HPDE6-E6E7 (cell line): ENCODE measurements around the gene TUNAR.

Experiments
- DNase-seq: peaks from one replicate; pipeline ENCODE4 v3.0.0; 2011; ENCODE audit warnings: missing footprints; ENCODE audit errors: extremely low spot score

Gene TUNAR

DNA sequence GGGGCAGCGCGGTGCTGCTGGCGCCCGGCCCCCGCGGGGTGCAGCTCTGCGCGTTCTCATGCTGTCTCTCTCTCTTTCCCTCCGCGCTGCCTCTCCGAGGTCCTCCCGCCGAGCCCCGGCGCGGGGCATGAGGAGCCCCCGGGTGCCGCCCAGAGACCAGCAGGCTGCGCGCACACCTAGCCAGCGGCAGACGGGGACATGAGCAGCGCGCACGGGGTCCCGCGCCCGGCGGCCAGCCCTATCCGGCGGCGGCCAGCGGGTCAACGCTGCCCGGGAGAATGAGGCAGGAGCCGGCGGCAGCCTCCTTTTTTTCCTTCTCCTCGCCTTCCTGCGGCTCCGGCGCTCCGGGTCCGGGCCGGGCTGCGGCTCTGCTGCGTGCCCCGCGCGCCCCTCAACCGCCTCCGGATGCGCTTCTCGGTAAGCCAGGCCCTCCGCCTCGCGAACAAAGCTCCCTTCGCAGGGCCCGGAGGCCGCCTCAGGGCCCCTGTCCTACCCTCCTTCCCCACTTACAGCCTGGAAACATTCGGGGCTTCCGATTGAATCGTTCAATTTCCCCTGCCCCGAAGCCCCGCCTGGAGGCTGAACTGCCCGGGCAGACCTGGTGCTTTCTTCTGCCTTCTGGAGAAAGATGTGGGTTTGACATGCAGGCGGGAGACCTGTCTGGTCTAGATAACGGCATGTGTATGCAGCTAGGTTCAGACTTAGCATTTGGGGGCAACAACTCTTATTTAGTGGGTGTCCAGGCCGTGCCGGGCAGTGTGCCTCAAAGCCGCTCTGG lies at the start of gene TUNAR:
TUNAR (plus strand) TSS at position 72 of the 778 bp plus-strand sequence.
- DNase-seq = no peak

DNA sequence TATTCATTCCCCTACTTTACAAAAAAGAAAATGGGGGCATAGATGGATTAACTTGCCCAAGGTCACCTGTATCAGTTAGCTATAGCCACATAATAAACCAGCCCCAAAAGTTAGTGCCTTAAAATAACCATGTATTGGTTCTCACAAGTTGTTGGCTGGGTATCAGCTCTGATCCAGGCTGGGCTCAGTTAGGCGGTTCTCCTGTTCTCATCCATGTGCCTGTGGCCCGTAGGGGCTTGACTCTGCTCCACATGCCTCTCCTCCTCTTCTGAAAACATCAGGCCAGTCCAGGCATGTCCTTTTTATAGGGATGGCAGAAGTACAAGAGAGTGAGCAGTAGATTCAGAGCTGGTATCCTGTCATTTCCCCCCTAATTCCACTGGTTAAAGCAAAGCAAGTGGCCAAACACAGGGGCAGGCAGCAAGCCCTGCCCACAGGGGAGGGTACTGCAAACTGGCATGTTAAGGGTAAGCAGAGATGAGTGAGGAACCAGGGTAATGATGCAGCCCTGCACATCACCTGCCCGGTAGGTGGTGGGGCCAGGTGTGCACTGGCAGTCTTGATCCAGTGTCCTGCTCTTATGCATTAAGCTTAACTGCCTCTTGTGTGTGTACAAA lies 47.9 kb upstream of the TUNAR start:
- no peak for DNase-seq

DNA sequence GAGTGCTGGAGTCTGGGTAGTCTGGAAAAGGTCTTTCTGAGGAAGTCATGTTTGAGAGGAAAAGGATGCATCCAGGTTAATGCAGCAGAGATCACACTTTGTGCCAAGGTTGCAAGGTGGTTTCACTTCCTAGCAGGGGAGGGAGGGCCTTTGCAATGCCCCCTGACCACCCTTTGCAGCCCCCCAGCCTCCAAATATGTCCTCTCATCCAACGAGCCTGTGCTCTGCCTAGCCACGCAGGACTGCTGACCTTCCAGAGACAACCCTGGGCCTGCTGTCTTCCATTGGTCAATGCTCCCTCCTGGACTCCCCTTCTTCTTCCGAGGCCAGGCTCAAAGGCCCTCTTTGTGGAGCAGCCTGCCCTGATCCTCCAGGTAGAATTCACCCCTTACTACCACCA lies 47.3 kb upstream of the TUNAR start:
- DNase-seq = no peak

DNA sequence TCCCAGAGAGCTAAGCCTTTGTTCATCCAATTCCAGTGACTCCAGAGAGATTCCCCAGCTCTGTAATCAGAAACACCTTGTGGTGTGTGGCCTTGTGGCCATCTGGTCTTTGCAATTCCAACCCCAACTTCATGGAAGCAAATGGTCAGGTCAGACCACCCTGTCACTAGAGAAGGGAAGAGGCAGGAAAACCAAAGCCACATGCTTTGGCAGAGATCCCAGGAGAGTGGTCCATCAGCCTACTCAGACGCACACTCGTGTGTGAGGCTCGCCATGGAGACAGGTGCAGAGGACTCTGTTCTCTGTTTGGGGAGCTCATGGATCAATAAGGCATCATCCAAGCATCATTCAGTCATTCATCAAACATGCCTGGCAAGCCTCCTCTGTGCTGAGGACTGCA lies 46.2 kb upstream of the TUNAR start:
- DNase-seq = no peak

DNA sequence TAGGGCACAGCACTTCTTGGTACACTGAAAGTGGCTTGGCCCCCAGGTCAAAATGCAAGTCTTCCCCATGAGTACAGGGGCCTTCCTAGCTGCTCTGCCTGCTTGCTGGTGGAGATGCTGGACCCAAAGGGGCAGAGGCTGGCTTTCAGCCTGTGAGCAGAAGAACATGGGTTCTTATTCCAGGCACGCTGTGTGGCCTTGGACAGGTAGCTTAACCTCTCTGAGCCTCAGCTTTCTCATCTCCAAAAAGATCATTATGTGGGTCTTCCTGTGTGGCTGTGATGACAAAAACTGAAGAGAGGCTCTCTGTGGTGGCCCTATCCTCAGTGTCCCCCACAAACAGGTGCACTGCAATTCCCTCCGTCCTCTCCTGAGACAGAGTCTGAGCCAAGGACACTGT lies 45.6 kb upstream of the TUNAR start:
- DNase-seq = no peak

DNA sequence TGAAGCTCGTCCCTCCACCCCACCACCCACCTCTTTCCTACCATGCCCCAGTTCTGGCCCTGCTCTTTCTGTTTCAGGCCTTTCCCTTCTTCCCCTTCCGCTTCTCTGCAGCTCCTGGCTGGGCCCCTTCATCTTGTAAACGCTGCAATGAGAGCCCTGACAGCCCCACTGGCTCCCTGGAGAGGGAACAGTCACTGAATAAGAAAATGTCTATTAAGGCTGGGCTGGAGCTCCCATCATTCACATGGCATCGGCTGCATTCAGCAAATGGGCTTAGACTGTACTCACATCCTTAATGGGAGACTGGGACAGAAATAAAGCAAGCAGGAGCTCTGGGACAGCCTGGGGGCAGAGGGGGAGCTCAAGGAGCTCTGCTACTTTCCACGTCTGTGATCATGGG lies 45.2 kb upstream of the TUNAR start:
- no peak for DNase-seq

DNA sequence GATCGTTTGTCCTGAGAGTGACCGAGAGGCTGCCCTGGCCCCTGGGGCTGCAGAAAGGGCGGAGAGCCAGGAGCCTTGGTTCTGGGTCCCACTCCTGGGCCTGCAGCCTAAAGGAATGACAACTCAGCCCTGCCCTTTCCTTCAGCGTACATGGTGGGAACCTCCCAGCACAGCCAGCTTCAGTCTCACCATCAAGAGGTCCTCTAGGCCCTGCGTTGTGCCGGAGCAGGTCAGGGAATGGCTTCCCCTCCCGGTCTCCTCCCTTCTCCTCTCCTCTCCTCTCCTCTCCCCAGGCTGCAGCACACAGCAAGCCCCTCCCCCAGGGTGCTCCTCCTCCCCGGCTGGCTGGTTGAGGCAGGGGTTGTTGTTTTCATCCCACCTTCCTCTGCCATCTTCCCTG lies 44.6 kb upstream of the TUNAR start:
- no peak for DNase-seq

DNA sequence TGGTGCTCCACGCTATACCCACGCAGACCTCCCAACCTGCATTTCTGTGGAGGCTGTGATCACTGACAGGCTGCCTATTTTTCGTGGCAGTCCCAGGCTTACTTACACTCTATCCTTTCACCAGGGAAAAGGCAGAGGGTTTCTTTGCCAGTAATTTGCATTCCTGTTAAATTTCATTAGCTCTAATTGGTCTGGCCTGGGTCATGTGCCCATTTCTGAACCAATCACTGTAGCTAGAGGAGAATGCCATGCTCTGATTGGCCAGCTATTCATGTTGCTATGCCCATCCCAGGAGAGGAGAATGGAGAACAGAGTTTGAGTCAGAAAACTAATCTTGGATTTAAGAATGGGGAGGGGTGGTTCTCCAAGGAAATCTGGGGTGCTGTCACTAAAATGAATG lies 43.2 kb upstream of the TUNAR start:
- DNase-seq = no peak

DNA sequence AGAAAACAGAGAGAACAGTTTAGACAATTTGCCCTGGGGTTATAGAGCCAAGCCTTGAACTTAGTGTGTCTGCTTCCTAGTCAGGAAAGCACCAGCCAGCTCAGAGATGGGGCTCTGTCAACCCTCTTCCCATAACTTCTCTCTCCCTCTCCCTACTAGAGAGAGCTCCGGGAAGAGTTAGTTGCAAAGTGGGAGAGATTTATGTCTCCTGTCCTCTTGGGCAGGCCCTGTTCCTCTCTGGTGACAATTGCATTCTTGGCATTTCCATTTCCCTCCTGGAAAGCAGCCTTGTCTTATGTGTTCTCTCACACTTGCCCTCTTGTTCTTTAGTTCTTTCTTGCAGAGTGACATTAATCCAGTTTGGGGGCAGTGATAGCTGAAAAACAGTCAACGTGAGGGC lies 42.1 kb upstream of the TUNAR start:
- no peak for DNase-seq

DNA sequence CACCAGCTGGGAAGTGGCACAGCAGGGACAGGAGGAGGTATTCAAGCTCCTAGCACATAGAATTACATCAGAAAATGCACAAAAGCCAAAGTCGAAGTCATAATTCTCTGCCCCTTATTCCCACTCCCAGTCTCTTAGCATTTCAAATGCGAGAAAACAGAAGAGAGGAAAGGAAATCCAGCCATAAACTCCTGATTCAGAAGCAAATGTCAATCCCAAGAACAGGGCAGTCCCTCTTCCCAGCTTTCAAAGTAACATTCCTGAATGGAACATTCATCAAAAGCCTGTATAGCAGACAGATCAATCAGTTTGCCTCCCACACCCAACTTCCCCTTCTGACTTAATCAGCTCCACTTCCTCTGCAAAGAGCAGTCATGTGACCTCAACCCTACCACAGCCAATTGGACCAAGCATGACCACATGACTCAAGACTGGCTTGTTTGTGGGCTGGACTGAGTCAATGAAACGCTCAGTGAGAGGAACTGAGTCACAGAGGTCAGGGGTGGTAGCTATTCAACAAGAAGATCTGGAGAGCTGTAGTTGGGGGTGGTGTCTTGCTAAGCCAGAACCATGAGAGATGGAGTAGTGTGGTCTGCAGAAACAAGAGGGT lies 41.4 kb upstream of the TUNAR start:
- DNase-seq = no peak

DNA sequence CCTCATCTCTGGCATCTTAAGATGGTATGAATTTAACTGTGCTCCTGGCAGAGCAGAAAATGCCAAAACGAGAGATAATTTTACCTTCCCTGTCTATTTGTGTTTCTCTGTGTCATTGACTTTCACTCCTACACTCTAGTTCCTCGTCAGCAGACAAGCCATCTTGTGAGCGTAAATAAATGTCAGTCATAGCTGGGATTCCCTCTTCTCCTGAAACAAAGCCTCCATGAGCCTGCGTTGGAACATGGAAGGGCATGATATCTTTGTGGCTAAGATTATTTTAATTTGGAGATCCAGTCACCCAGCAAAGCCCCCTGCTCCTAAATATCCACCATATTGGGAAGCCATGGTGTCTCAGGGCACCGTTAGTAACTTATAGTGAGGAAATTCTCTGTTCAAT lies 37.8 kb upstream of the TUNAR start:
- DNase-seq = no peak

DNA sequence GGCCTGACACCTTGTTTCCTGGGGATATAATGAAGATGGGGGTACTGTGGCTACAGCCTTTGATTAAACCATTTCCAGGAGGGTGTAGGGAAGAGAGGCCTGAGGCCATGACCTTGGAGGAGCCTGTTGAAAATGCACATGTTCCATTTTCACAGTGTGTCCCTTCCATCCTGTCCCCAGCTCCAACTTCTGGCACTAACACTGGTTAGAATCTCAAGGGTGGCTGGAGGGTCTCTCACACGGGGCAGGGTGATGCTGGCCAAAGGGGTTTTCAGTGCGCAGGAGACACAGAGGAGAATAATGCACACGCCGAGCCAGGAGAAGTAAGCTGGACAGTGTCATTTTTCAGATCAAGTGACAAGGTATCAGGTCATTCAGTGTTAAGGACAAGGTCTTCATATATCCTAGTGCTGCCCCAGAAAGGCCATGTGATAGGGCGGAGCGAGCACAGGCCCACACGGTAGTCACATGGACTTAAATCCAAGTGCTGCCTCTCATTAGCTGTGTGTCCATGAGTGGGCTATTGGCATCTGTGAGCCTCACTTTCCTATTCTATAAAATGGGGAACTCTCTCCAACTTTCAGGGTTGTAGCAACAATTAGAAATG lies 36.4 kb upstream of the TUNAR start:
- no peak for DNase-seq

DNA sequence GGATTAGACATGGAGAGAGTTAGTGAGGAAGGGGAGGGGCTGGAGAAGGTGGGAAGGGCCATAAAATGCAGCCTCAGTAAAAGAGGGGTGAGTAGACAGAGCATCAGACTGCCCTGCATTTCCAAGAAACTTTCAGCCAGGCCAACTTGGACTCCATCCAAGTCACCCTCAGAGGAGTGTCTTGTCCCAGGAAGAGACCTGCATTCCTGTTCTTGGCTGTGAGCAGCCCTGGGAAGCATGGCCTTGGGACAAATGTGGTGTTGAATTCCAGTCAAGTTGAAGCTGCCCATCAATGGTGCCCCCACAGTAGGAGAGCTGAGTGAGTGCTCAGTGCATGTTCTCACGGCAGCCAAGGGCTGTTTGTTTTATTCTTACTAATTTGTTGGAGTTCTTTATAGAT lies 35.0 kb upstream of the TUNAR start:
- DNase-seq = no peak

DNA sequence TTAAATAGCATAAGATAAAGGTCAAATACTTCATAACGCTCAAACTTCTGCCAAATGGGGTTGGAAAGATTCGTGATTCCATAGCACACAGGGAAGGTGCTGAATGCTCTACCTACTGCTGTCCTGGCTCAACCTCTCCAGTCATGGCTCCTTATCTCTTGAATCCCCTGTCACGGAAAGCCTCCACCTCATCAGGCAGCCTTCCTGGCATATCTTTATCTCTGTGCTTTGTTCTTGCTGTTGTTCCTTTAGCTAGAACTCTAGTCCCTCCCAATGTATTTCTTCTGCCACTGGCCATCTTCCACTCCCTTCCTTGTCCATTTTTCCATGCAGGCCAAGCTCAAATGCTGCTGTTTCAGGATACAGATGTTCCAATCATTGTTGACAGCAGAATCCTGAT lies 26.9 kb upstream of the TUNAR start:
- no peak for DNase-seq

DNA sequence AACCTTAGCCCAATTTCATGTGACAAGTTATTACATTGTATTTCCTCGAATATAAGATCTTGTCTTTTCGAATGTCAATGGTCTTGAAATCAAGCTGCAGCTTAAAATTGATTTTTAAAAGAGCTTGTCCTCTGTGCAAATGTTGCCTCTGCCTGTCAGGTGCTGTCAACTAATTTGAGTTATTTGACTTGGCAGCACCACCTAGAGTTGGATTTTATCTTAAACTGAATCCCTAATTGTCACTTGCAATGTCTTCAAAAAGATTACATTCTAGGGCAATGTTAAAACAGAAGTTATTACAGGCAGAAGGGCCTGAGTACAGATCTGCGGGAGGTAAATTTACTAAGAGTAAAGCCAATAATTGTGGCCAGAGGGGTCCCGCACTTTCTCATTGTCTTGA lies 26.2 kb upstream of the TUNAR start:
- DNase-seq = no peak

DNA sequence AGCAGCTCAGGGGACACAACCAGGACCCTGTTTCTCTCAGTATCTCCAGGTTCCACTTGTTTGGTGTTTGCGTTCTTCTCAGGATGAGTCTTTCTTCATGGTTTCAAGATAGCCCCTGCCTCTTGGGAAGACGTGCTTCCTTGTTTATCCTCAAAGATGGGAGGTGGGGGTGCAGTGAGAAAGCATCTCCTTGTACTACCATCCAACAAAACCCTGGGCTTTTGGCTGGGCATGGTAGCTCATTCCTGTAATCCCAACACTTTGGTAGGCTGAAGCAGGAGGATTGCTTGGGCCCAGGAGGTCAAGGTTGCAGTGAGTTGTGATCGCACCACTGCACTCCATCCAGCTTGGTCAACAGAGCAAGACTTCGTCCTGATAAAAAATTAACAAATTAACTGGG lies 21.0 kb upstream of the TUNAR start:
- no peak for DNase-seq

DNA sequence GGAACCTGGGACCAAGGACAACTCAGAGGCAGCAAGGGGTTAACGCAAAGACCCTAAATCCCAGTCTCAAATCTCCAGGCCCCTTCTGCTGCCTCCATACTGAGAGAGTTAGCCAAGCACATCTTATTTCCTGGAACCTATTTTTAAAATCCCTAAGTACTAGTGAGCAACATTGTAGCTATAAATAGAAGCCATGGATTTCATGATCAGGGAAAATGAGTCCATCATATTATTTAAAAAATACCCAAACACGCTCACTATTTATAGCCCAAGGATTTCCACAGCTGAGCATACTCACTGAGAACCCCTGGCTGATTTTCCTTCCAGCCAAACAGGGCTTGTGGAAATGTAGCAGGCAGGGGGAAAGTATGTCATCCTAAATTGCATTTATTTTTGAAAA lies 19.4 kb upstream of the TUNAR start:
- DNase-seq = no peak

DNA sequence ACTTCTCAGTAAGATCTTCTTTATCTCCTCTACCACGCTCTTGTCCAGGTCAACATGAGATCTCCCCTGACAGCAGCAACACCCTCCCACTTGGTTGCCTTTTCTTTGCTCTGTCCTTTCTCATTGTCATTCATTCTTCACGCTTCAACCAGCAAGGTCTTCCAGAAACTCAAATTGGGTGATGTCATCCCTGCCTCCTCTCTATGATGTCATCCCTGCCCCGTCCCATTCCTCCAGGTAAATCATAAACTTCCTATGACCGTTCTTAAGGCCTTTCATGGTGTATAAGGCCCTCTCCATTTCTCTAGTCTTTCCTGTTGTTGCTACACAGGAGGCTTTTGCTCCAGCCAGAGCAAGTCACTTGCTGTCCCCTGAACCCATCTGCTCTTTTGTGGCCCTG lies 17.7 kb upstream of the TUNAR start:
- DNase-seq = no peak

DNA sequence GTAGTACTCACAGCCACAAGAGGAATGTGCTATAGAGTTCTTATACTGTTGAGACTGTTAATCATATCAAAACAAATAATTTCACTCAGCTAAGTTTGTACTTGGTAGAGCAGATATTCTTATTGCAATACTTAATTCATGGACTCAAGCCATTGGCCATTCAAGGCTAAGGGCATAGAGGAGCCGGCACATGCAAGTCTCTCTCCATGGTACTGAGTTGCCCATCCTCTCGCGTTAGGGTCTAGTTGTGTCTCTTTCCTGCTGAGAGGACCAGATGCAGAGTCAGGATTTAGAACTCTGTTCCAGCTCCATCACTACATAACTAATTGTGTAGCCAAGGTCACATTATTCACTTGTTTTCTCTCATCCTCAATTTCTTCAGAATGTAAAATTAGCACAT lies 14.4 kb upstream of the TUNAR start:
- DNase-seq = no peak

DNA sequence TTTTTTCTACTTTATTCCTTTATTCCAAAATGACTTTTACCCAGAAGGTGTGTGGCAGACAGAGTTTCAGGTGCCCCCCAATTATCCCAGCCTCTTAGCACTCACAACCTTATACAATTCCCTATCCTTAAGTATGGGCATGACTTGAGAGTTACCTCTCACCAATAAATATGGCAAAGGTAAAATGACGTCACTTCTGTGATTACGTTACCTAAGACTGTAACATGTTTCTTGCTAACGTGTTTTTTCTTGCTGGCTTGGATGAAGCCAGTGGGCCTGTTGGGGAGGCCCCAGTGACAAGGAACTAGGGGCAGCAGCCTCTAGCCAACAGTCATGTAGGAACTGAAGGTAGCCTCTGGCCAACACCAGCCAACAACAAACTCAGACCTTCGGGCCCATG lies 13.3 kb upstream of the TUNAR start:
- DNase-seq = no peak

DNA sequence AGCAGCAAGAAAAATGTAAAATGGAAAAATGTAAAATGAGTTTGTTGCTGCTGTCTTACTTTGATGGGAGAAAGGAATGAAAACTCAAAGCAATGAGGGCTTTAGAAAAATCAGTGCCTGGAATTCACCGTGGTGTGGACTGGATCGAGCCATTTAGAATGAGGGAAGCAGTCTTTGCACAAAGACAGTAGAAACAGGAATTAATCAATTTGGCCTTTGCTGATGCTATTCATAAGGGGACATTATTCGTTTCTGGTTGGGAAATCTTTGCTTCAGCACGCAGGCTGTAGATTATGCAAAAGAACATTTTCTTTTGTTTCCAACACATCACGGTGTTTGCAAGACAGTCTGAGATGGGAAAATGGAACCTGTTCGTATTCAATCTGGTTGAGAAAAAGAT lies 6.9 kb upstream of the TUNAR start:
- DNase-seq = no peak

DNA sequence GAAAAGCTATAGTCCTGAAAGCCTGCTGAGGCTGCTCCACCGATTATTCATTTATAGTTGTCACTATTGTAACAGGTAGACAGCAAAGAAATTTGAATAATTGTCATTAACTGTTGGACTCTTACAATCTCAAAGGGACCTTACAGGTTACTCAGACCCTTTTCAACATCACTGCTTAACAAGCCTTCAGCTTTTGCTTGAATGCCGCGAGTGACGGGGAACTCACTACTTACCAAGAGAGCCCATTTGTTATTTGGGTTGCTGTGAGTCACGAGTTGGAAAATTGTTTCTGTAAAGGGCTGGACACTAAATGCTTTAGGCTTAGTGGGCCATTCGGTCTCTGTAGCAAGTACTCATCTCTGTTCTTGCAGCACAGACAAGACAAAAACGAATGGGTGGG lies 5.9 kb upstream of the TUNAR start:
- no peak for DNase-seq

DNA sequence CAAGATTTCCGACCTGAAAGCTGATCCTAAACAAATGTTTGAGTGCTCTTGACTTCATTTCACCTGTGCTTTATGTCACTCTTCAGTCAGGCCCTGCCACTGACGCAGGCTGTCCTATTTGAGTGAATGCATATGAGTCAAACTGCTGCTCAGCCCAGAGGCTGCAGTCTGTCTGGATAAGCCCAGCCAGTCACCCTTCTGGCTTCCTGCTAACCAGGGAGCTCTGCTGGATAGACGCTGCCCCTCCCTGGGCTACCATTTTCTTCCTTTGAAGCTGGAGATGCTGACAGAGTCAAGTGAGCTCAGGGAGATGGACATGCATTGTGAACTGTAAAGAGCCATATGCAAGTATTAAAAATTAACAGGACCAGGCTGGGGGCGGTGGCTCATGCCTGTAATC lies 5.1 kb upstream of the TUNAR start:
- DNase-seq = no peak
